HepG2 (cell line): ENCODE results near the gene TYMP. TPM values are rescaled to one million over a fixed set of nuclear protein-coding genes. Genes with fewer than 3 reads are reported as not detected.
A peak's percentile ranks its signal among the peaks of the same experiment; 100 is the strongest.

Source experiments
- AFF4 ChIP-seq: sonication (generic); formaldehyde crosslinking; IDR thresholded peaks from 2 replicates; pipeline ENCODE4 v1.4.0; 2020; ENCODE audit warnings: missing genetic modification reagents
- ARID2 ChIP-seq: sonication (generic); formaldehyde crosslinking; IDR thresholded peaks from 2 replicates; pipeline ENCODE4 v1.8.1; 2022; ENCODE audit warnings: mild to moderate bottlenecking, missing genetic modification reagents, borderline replicate concordance
- ARID5B ChIP-seq: IDR thresholded peaks from 2 replicates; pipeline ENCODE4 v1.4.0; 2020; ENCODE audit warnings: mild to moderate bottlenecking, missing genetic modification reagents
- FOXP4 ChIP-seq: sonication (generic); formaldehyde crosslinking; IDR thresholded peaks from 2 replicates; pipeline ENCODE4 v1.4.0; 2020; ENCODE audit warnings: missing genetic modification reagents
- HNF1A ChIP-seq, 2 experiments: sonication (generic) in 1 of 2; formaldehyde crosslinking in 1 of 2; IDR thresholded peaks; 2 replicates each; pipeline versions ENCODE4 v1.4.0 to v1.6.1; 2016 to 2020; ENCODE audit warnings: borderline replicate concordance in 1 of 2, low read depth in 1 of 2, mild to moderate bottlenecking in 1 of 2, missing genetic modification reagents in 1 of 2
- SAFB2 ChIP-seq: sonication (generic); formaldehyde crosslinking; IDR thresholded peaks from 2 replicates; pipeline ENCODE4 v1.5.1; 2020; ENCODE audit warnings: missing genetic modification reagents, low read depth, mild to moderate bottlenecking, borderline replicate concordance
- ZFAT ChIP-seq: sonication (generic); formaldehyde crosslinking; conservative IDR thresholded peaks from 2 replicates; pipeline ENCODE4 v1.8.1; 2023; ENCODE audit warnings: missing genetic modification reagents, inconsistent platforms
- ZIK1 ChIP-seq: sonication (generic); formaldehyde crosslinking; IDR thresholded peaks from 2 replicates; pipeline ENCODE4 v1.5.0; 2020; ENCODE audit warnings: mild to moderate bottlenecking, low read depth, missing genetic modification reagents, borderline replicate concordance
- ZNF234 ChIP-seq: sonication (generic); formaldehyde crosslinking; conservative IDR thresholded peaks from 2 replicates; pipeline ENCODE4 v1.5.1; 2020; ENCODE audit warnings: mild to moderate bottlenecking, missing genetic modification reagents
- ZNF605 ChIP-seq: sonication (generic); formaldehyde crosslinking; IDR thresholded peaks from 2 replicates; pipeline ENCODE4 v1.8.0; 2022; ENCODE audit warnings: mild to moderate bottlenecking, missing genetic modification reagents
- ZNF816 ChIP-seq: sonication (generic); formaldehyde crosslinking; IDR thresholded peaks from 2 replicates; pipeline ENCODE4 v1.8.0; 2022; ENCODE audit warnings: missing genetic modification reagents, mild to moderate bottlenecking, borderline replicate concordance
- polyA plus RNA-seq, 8 experiments: library from polyadenylated mRNA; depleted of rRNA in 3 of 8; stranded (reverse) in 7 of 8; unstranded in 1 of 8; fragments of >200 nt; fragmentation: Illumina TruSeq in 4 of 8; extraction: Trizol in 4 of 8; gene quantifications; 2 replicates each; pipeline versions ENCODE4 v1.2.1 to v1.2.3, GENCODE V29; 2011 to 2016; ENCODE audit warnings: low read depth in 4 of 8, missing spikeins in 1 of 8, mixed read lengths in 1 of 8; ENCODE audit not compliant: insufficient read depth in 1 of 8
- total RNA-seq, 5 experiments: library from RNA; depleted of rRNA; stranded (reverse); fragments of >200 nt; fragmentation: Illumina TruSeq; extraction: Trizol; gene quantifications; 2 replicates each; pipeline ENCODE4 v1.2.3, GENCODE V29; 2016; ENCODE audit warnings: low read depth in 1 of 5

TYMP gene
- total and polyA plus RNA-seq, 2 of the 13 experiments (the other 11 are each of a cell fraction or from before 2014, with no cell fraction given), result 3.9 to 4.3 TPM

DNA sequence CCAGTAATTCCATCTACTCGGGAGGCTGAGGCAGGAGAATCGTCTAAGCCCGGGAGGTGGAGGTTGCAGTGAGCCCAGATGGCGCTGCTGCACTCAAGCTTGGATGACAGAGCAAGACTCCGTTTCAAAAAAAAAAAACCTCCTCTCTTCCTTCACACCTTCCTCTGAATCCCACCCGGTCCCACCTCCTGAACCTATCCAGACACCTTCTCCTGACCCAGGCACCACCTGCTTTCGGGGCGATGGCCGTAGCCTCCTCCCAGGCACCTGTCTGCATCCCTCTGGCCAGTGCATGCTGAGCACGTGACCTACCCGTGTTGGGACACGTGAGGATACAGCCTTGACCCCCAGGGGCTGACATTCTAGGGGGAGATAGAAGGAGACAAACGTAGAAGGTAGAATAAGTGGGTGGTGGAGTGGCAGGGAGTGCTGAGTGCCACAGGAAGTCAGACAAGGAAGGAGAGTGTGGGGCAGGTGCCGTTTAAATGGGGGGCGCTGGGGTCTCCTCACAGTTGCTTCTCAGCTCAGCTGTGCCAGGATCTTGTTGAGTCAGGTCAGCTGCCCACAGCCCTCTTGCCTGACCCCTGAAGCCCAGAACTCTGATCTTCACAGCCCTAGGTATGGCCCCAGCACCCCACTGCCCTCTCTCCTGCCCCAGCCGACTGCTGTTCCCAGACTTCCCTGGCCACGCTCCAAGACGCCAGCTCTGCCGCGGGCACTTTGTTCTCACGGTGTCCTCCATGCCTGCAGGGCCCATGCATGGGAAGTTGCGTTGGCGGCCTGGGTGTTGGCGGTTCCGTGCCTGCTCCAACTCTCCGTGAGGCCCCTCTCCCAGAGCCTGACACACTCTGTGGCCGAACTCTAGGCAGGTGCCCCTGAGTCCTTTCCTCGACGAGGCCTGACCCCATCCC lies 44.3 kb downstream of the TYMP start (continued):
- TF ChIP-seq ZIK1 (CRISPR knock-in tag) (no peak), ZNF234 (CRISPR knock-in tag) (no peak; the same call in 1 of the 2 replicates), AFF4 (CRISPR knock-in tag) (no peak), ARID2 (CRISPR knock-in tag) (peak; percentile 96), FOXP4 (CRISPR knock-in tag) (no peak), ARID5B (CRISPR knock-in tag) (peak; percentile 47), ZNF816 (CRISPR knock-in tag) (peak; percentile 44; the same call in 1 of the 2 replicates), ZNF605 (CRISPR knock-in tag) (peak; percentile 87), SAFB2 (CRISPR knock-in tag) (no peak), HNF1A (IDR thresholded peaks at IDR 0.05; ENCODE audit: low read depth) (no peak), HNF1A (CRISPR knock-in tag; IDR thresholded peaks at IDR 0.05; ENCODE audit: borderline replicate concordance) (0 out of 2 replicates have a peak, but pooled peaks have one; percentile 16), ZFAT (CRISPR knock-in tag) (no peak)
